WTC11 (cell line): ENCODE data around the gene ABHD12.

ENCODE experiments used
- CTCF ChIP-seq: fragments of 200-600 bp; IDR thresholded peaks from 2 replicates; pipeline ENCODE4 v1.8.0; 2022; ENCODE audit warnings: antibody characterized with exemption
- FOXP4 ChIP-seq: sonication (generic); formaldehyde crosslinking; IDR thresholded peaks from 2 replicates; pipeline ENCODE4 v1.8.0; 2022; ENCODE audit warnings: mild to moderate bottlenecking, missing genetic modification reagents
- JUN ChIP-seq: sonication (generic); formaldehyde crosslinking; IDR thresholded peaks from 2 replicates; pipeline ENCODE4 v1.8.0; 2023; ENCODE audit warnings: mild to moderate bottlenecking, missing genetic modification reagents
- NR1H2 ChIP-seq: sonication (generic); formaldehyde crosslinking; IDR thresholded peaks from 2 replicates; pipeline ENCODE4 v1.9.0; 2021; ENCODE audit warnings: mild to moderate bottlenecking, moderate library complexity, missing genetic modification reagents
- SP1 ChIP-seq: sonication (generic); formaldehyde crosslinking; conservative IDR thresholded peaks from 2 replicates; pipeline ENCODE4 v1.8.1; 2022; ENCODE audit warnings: missing genetic modification reagents
- TCF7 ChIP-seq: sonication (generic); formaldehyde crosslinking; IDR thresholded peaks from 2 replicates; pipeline ENCODE4 v1.8.0; 2022; ENCODE audit warnings: mild to moderate bottlenecking, low read depth, missing genetic modification reagents, moderate library complexity
- USF1 ChIP-seq: sonication (generic); formaldehyde crosslinking; IDR thresholded peaks from 2 replicates; pipeline ENCODE4 v1.8.0; 2022; ENCODE audit warnings: mild to moderate bottlenecking, missing genetic modification reagents
- ZNF219 ChIP-seq: sonication (generic); formaldehyde crosslinking; IDR thresholded peaks from 2 replicates; pipeline ENCODE4 v1.8.0; 2023; ENCODE audit warnings: missing genetic modification reagents, mild to moderate bottlenecking, borderline replicate concordance
- ZNF416 ChIP-seq: fragments of 250-450 bp; sonication (Bioruptor Pico); IDR thresholded peaks from 2 replicates; pipeline ENCODE4 v1.9.0; 2021; ENCODE audit warnings: mild to moderate bottlenecking, inconsistent platforms
- ZNF512 ChIP-seq: sonication (generic); formaldehyde crosslinking; IDR thresholded peaks from 2 replicates; pipeline ENCODE4 v1.8.1; 2022; ENCODE audit warnings: missing genetic modification reagents, borderline replicate concordance

GRCh38 chr20:25324412-25324811 is 66.2 kb downstream of the ABHD12 start:
- no peak for TF ChIP-seq CTCF
- TF ChIP-seq TCF7, result no peak
- no peak for TF ChIP-seq JUN (CRISPR knock-in tag)
- no peak for TF ChIP-seq ZNF219 (CRISPR knock-in tag)
- no peak for TF ChIP-seq NR1H2
- no peak for TF ChIP-seq SP1 (CRISPR knock-in tag)
- TF ChIP-seq USF1 (CRISPR knock-in tag), result no peak
- TF ChIP-seq ZNF512 (CRISPR knock-in tag), result no peak
- no peak for TF ChIP-seq ZNF416
- TF ChIP-seq FOXP4 (CRISPR knock-in tag), result no peak
